ENCODE measurements around the gene TMTC2. TPM values are rescaled to one million over a fixed set of nuclear protein-coding genes. Genes with fewer than 3 reads are reported as not detected.

TMTC2 gene
- total and polyA plus RNA-seq, 2 donors (not counting 3 experiments of a cell fraction or from before 2014, with no cell fraction given) = 4.1 to 7.8 TPM

DNA sequence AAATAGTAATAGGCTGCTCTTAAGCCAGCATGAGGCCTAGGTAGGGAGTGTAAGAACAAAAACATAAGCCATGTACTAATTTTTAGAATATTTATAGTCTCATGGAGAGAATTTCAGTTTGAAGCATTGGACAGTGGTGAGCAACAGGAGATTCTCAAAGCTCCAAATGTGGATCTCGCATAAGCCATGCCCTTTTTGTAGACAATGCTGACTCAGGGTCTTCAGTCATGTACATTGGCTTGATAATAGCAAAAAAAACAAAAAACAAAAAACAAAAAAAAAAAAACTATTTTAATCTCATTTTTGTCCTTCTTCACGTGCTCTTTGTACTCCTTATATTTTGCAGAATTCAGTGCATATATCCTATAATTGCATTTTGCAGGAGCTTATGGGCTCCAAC lies 402.9 kb downstream of the TMTC2 start:
- Histone ChIP-seq H3K9me3 (replicated peaks; ENCODE audit: control insufficient read depth, insufficient read depth, low read length) (no peaks in the 10 kb centered on the region), H3K36me3 (ENCODE audit: control insufficient read depth in 2 of 2, extremely low read depth in 1 of 2, insufficient read depth in 2 of 2, low read length in 2 of 2) (no peaks in the 10 kb centered on the region), H3K9me1 (replicated peaks; ENCODE audit: control insufficient read depth, extremely low read depth, insufficient read depth, low read length) (no peaks in the 10 kb centered on the region), H3K4me2 (ENCODE audit: insufficient read depth, low read length) (no peak overlapping the region), H3K79me2 (ENCODE audit: control insufficient read depth, insufficient read depth, low read length) (no peaks in the 10 kb centered on the region), H3K4me1 (ENCODE audit: control insufficient read depth, extremely low read depth, insufficient read depth, low read length) (peaks cover 5% of the 10 kb centered on the region), H3K9ac (replicated peaks; ENCODE audit: extremely low read depth, insufficient read depth, low read length) (no peak overlapping the region), H3K27ac (ENCODE audit: insufficient read depth, low read depth, low read length) (no peak overlapping the region), H4K20me1 (replicated peaks; ENCODE audit: control insufficient read depth, extremely low read depth, insufficient read depth, low read length) (no peaks in the 10 kb centered on the region), H2AFZ (ENCODE audit: low read depth, low read length) (no peak overlapping the region), H3K27me3 (ENCODE audit: control insufficient read depth in 2 of 2, insufficient read depth in 2 of 2, low read length in 2 of 2) (no peaks in the 10 kb centered on the region), H3K4me3 (replicated peaks in 1 of 3; ENCODE audit: insufficient read depth in 1 of 3, low read depth in 1 of 3, low read length in 3 of 3) (no peak overlapping the region)
- intact Hi-C loops (cut with micrococcal nuclease) (no loop called here), dilution Hi-C loops (cut with MboI; ENCODE audit: extremely low pct_ligation_motif_present, low sequenced_read_pairs) (no loop called here)
- no peak for FAIRE-seq
- ChIA-PET CTCF (no interaction called here), POLR2A (no interaction called here)
- TF ChIP-seq EZH2 (IDR thresholded peaks at IDR 0.05; ENCODE audit: borderline replicate concordance, low read depth, low read length, severe bottlenecking) (no peak), POLR2A (IDR thresholded peaks at IDR 0.05; ENCODE audit: low read depth, low read length) (no peak), GATA2 (IDR thresholded peaks at IDR 0.05; ENCODE audit: insufficient read depth, insufficient read length, low read depth, low read length) (no peak), MYC (IDR thresholded peaks at IDR 0.05; ENCODE audit: low read depth, low read length) (no peak), CTCF (IDR thresholded peaks at IDR 0.05; ENCODE audit: extremely low read depth in 1 of 2, insufficient read depth in 1 of 2, low read depth in 1 of 2, low read length in 2 of 2) (no peak)
- no TSS peak for BruUV-seq (replicated peaks)
- DNase-seq (ENCODE audit: low read depth, low spot score) = no peak

- no peaks in the 10 kb centered on the region for H4K20me1 ChIP-seq (replicated peaks; ENCODE audit: control insufficient read depth, extremely low read depth, insufficient read depth, low read length)
- ChIA-PET POLR2A (no interaction called here), CTCF (no interaction called here)
- no peak for DNase-seq (ENCODE audit: low read depth, low spot score)
- no peak for TF ChIP-seq POLR2A (IDR thresholded peaks at IDR 0.05; ENCODE audit: low read depth, low read length)
- no peak for TF ChIP-seq JUN (IDR thresholded peaks at IDR 0.05; ENCODE audit: borderline replicate concordance, insufficient read depth, insufficient read length, low read depth)
- TF ChIP-seq POLR2AphosphoS5 (IDR thresholded peaks at IDR 0.05; ENCODE audit: insufficient read depth, low read depth, low read length) = no peak
- no peak for TF ChIP-seq CTCF (IDR thresholded peaks at IDR 0.05; ENCODE audit: extremely low read depth in 1 of 2, insufficient read depth in 1 of 2, low read depth in 1 of 2, low read length in 2 of 2)
- TF ChIP-seq MYC (IDR thresholded peaks at IDR 0.05; ENCODE audit: low read depth, low read length) = no peak
- H3K36me3 ChIP-seq (ENCODE audit: control insufficient read depth in 2 of 2, extremely low read depth in 1 of 2, insufficient read depth in 2 of 2, low read length in 2 of 2) = no peaks in the 10 kb centered on the region
- no peak for FAIRE-seq
- H3K9me1 ChIP-seq (replicated peaks; ENCODE audit: control insufficient read depth, extremely low read depth, insufficient read depth, low read length) = no peaks in the 10 kb centered on the region
- dilution Hi-C loops (cut with MboI; ENCODE audit: extremely low pct_ligation_motif_present, low sequenced_read_pairs) (no loop called here), intact Hi-C loops (cut with micrococcal nuclease) (no loop called here)
- H3K4me2 ChIP-seq (ENCODE audit: insufficient read depth, low read length) = no peak overlapping the region
- H3K27ac ChIP-seq (ENCODE audit: insufficient read depth, low read depth, low read length) = no peak overlapping the region
- no peak overlapping the region for H2AFZ ChIP-seq (ENCODE audit: low read depth, low read length)
- no peaks in the 10 kb centered on the region for H3K9me3 ChIP-seq (replicated peaks; ENCODE audit: control insufficient read depth, insufficient read depth, low read length)
- no peaks in the 10 kb centered on the region for H3K4me1 ChIP-seq (ENCODE audit: control insufficient read depth, extremely low read depth, insufficient read depth, low read length)
- no peaks in the 10 kb centered on the region for H3K27me3 ChIP-seq (ENCODE audit: control insufficient read depth in 2 of 2, insufficient read depth in 2 of 2, low read length in 2 of 2)
- no peak overlapping the region for H3K9ac ChIP-seq (replicated peaks; ENCODE audit: extremely low read depth, insufficient read depth, low read length)
- H3K4me3 ChIP-seq (replicated peaks in 1 of 3; ENCODE audit: insufficient read depth in 1 of 3, low read depth in 1 of 3, low read length in 3 of 3) = no peak overlapping the region
- BruUV-seq (replicated peaks) = no TSS peak
- H3K79me2 ChIP-seq (ENCODE audit: control insufficient read depth, insufficient read depth, low read length) = no peaks in the 10 kb centered on the region
These were observed 405.4 kb downstream of the TMTC2 start for GRCh38 chr12:83092129-83092528.
